ENCODE measurements around the gene GFM1.

DNA sequence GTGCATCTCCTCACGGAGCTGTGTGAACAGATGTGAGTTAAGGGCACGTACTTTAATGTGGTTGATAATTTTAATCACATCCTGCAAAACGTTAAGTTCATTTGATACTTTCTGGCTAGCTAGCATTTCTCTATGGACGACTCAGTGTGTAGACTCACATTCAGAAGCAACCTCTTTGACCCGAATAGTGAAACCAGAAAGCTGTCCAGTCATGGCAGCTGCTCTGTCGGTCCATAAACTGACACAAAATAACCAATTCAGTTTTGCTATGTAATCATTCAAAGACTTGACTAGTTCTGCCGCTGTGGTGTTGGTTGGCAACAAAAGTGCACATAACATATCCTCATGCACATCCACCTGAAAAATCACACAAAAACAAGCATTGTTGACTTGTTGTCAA, 3.7 kb upstream of the GFM1 start:
- TF ChIP-seq, protein P1, sequence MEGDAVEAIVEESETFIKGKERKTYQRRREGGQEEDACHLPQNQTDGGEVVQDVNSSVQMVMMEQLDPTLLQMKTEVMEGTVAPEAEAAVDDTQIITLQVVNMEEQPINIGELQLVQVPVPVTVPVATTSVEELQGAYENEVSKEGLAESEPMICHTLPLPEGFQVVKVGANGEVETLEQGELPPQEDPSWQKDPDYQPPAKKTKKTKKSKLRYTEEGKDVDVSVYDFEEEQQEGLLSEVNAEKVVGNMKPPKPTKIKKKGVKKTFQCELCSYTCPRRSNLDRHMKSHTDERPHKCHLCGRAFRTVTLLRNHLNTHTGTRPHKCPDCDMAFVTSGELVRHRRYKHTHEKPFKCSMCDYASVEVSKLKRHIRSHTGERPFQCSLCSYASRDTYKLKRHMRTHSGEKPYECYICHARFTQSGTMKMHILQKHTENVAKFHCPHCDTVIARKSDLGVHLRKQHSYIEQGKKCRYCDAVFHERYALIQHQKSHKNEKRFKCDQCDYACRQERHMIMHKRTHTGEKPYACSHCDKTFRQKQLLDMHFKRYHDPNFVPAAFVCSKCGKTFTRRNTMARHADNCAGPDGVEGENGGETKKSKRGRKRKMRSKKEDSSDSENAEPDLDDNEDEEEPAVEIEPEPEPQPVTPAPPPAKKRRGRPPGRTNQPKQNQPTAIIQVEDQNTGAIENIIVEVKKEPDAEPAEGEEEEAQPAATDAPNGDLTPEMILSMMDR (IDR thresholded peaks at IDR 0.05) = no peak
- TF ChIP-seq POLR2AphosphoS5 (IDR thresholded peaks at IDR 0.05; ENCODE audit: insufficient read depth in 1 of 2, low read depth in 1 of 2) = no peak
- TF ChIP-seq POLR2A (IDR thresholded peaks at IDR 0.05) = no peak
